IPS-18a (cell line): ENCODE measurements around the gene SLC35E3.

Experiments
- H3K27ac ChIP-seq: one replicate; pipeline ENCODE4 v1.5.1; 2013; ENCODE audit warnings: low read length
- H3K27me3 ChIP-seq: one replicate; pipeline ENCODE4 v1.6.1; 2013; ENCODE audit warnings: mild to moderate bottlenecking, low read length; ENCODE audit not compliant: control insufficient read depth, insufficient read depth
- H3K36me3 ChIP-seq: one replicate; pipeline ENCODE4 v1.6.1; 2013; ENCODE audit warnings: low read depth, low read length; ENCODE audit not compliant: control insufficient read depth
- H3K4me1 ChIP-seq: one replicate; pipeline ENCODE4 v1.6.1; 2013; ENCODE audit warnings: low read depth, low read length; ENCODE audit not compliant: control insufficient read depth
- H3K4me3 ChIP-seq: one replicate; pipeline ENCODE4 v1.5.1; 2013; ENCODE audit warnings: low read length
- H3K9ac ChIP-seq: one replicate; pipeline ENCODE4 v1.6.1; 2013; ENCODE audit warnings: mild to moderate bottlenecking, low read length, moderate library complexity
- H3K9me3 ChIP-seq: one replicate; pipeline ENCODE4 v1.6.1; 2013; ENCODE audit warnings: low read depth, low read length; ENCODE audit not compliant: control insufficient read depth

The SLC35E3 gene

GRCh38 chr12:68755536-68756243, 9.7 kb downstream of the SLC35E3 start:
- Histone ChIP-seq H3K9me3 (no peaks in the 10 kb centered on the region), H3K9ac (no peak overlapping the region), H3K27ac (no peak overlapping the region), H3K27me3 (no peaks in the 10 kb centered on the region), H3K4me3 (no peak overlapping the region), H3K36me3 (peaks cover 28% of the 10 kb centered on the region), H3K4me1 (no peaks in the 10 kb centered on the region)

DNA sequence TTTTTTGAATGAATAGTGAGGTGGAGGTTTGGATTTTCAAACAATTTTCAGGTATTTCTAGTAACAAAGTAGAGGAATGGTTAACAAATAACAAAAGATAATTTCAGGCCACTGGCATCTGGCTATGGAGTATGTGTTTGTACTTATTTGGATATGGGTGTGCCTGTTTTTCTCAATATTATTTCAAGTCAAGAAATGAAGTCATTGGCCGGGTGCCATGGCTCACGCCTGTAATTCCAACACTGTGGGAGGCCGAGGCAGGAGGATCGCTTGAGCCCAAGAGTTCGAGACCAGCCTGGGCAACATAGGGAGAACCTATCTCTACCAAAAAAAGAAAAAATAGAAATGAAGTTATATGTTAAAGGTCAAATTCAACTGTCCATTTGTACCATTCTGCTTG, 13.9 kb downstream of the SLC35E3 start:
- Histone ChIP-seq H3K4me1 (no peaks in the 10 kb centered on the region), H3K27me3 (no peaks in the 10 kb centered on the region), H3K9me3 (no peaks in the 10 kb centered on the region), H3K9ac (no peak overlapping the region), H3K27ac (no peak overlapping the region), H3K4me3 (no peak overlapping the region), H3K36me3 (peaks cover 20% of the 10 kb centered on the region)

- H3K27ac ChIP-seq: no peak overlapping the region
- no peaks in the 10 kb centered on the region for H3K9me3 ChIP-seq
- H3K9ac ChIP-seq: no peak overlapping the region
- H3K27me3 ChIP-seq: no peaks in the 10 kb centered on the region
- H3K36me3 ChIP-seq: peaks cover 11% of the 10 kb centered on the region
- no peak overlapping the region for H3K4me3 ChIP-seq
- no peaks in the 10 kb centered on the region for H3K4me1 ChIP-seq
Measured at GRCh38 chr12:68760806-68761441, 14.9 kb downstream of the SLC35E3 start.

DNA sequence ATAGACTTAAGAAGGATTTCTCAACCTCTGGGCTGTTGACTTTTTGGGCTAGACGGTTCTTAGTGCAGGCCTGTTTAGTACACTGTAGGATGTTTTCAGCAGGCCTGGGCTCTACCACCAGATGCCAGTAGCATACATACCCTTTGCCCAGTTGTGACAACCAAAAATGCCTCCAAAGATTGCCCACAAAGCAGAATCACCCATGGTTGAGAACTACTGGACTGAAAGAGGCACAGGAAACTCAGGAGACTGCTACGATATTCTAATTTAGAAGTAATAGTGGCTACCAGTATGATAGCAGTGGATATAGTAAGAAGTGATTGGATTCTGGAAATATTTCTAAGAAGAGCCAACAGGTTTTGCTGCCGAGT, 15.5 kb downstream of the SLC35E3 start:
- no peak overlapping the region for H3K9ac ChIP-seq
- no peak overlapping the region for H3K27ac ChIP-seq
- H3K36me3 ChIP-seq: peaks cover 8% of the 10 kb centered on the region
- no peaks in the 10 kb centered on the region for H3K4me1 ChIP-seq
- no peaks in the 10 kb centered on the region for H3K27me3 ChIP-seq
- H3K4me3 ChIP-seq: no peak overlapping the region
- H3K9me3 ChIP-seq: no peaks in the 10 kb centered on the region

DNA sequence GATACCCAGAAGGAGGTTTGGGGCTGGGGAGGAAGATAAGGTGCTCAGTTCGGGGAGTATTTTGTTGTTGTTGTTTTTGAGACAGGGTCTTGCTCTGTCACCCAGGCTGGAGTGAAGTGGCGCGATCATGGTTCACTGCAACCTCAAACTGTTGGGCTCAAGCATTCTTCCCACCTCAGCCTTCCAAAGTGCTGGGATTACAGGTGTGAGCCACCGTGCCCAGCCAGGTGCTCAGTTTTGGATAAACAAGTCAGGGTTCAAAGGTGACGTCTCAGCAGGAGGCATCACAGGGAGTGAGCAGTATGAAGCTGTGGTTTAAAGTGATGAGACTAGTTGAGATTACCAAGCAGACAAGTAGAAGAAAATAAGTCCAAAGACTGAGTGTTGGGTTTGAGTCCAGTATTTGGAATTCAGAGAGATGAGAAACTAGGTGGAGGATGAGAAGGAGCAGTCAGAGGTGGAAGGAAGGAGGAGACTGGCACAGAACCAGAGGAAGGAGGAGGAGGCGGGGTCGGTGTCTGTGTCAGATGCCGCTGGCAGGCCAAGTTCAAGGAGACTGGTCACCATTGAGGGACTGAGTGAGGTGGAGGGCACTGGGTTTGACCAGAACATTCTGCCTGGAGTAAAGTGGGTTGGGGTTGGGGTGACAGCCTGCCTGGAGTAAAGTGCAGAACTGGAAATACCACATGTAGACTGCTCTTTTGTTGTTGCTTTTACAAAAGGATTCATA, 16.1 kb downstream of the SLC35E3 start:
- no peaks in the 10 kb centered on the region for H3K9me3 ChIP-seq

GRCh38 chr12:68762691-68763090, 16.7 kb downstream of the SLC35E3 start:
- Histone ChIP-seq H3K27ac (no peak overlapping the region), H3K9me3 (no peaks in the 10 kb centered on the region), H3K4me3 (no peak overlapping the region), H3K4me1 (no peaks in the 10 kb centered on the region), H3K27me3 (no peaks in the 10 kb centered on the region), H3K9ac (no peak overlapping the region), H3K36me3 (peaks cover 12% of the 10 kb centered on the region)

More for the DNA sequence above, 16.1 kb downstream of the SLC35E3 start:
- H3K4me1 ChIP-seq: no peaks in the 10 kb centered on the region
- no peak overlapping the region for H3K4me3 ChIP-seq
- H3K27ac ChIP-seq: no peak overlapping the region
- H3K36me3 ChIP-seq: peaks cover 12% of the 10 kb centered on the region
- H3K27me3 ChIP-seq: no peaks in the 10 kb centered on the region
- H3K9ac ChIP-seq: no peak overlapping the region

DNA sequence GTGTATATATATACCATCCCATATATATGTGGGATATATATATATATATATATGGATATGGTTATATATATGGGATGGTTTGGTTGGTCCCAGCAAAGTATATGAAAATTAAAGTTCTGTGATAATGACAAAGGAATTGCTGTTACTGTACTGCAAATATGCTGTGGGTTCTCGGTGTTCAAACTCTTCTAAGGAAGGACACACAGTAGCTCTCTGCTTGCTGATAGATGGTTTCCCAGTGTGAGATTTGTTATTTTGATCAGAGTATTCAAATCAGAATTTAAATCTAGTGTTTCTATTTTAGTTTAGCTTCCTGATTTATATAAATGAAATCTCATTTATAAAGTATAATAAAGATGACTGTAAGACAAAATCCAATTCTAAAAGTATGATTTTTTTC, 19.7 kb downstream of the SLC35E3 start:
- Histone ChIP-seq H3K4me3 (no peak overlapping the region), H3K9ac (no peak overlapping the region), H3K4me1 (no peaks in the 10 kb centered on the region), H3K36me3 (peaks cover 4% of the 10 kb centered on the region), H3K27ac (no peak overlapping the region), H3K9me3 (no peaks in the 10 kb centered on the region), H3K27me3 (no peaks in the 10 kb centered on the region)

GRCh38 chr12:68766646-68767045, 20.7 kb downstream of the SLC35E3 start:
- Histone ChIP-seq H3K9me3 (no peaks in the 10 kb centered on the region), H3K4me1 (no peaks in the 10 kb centered on the region), H3K27ac (no peak overlapping the region), H3K9ac (no peak overlapping the region), H3K27me3 (no peaks in the 10 kb centered on the region), H3K4me3 (no peak overlapping the region), H3K36me3 (peaks cover 4% of the 10 kb centered on the region)

DNA sequence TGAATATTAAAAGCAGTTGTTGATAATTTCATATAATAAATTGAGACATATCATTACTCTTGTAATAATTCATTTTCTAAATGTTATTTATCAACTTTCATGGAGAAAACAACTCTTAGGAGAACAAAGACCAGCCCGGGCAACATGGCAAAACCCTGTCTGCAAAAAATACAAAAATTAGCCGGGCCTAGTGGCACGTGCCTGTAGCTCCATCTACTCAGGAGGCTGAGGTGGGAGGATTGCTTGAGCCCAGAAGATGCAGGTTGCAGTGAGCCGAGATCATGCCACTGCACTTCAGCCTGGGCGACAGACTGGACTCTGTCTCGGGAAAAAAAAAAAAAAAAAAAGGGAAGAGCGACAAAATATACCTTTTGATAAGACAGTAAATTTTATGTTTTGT, 21.2 kb downstream of the SLC35E3 start:
- no peaks in the 10 kb centered on the region for H3K9me3 ChIP-seq
- no peak overlapping the region for H3K9ac ChIP-seq
- no peaks in the 10 kb centered on the region for H3K27me3 ChIP-seq
- H3K4me3 ChIP-seq: no peak overlapping the region
- H3K36me3 ChIP-seq: peaks cover 4% of the 10 kb centered on the region
- no peak overlapping the region for H3K27ac ChIP-seq
- no peaks in the 10 kb centered on the region for H3K4me1 ChIP-seq

- Histone ChIP-seq H3K36me3 (peaks cover 4% of the 10 kb centered on the region), H3K4me1 (no peaks in the 10 kb centered on the region), H3K27ac (no peak overlapping the region), H3K9ac (no peak overlapping the region), H3K27me3 (no peaks in the 10 kb centered on the region), H3K4me3 (no peak overlapping the region), H3K9me3 (no peaks in the 10 kb centered on the region)
Measured at GRCh38 chr12:68768431-68768939, 22.5 kb downstream of the SLC35E3 start.

- no peak overlapping the region for H3K9ac ChIP-seq
- H3K4me3 ChIP-seq: no peak overlapping the region
- peaks cover 4% of the 10 kb centered on the region for H3K36me3 ChIP-seq
- no peaks in the 10 kb centered on the region for H3K27me3 ChIP-seq
- no peaks in the 10 kb centered on the region for H3K9me3 ChIP-seq
- H3K4me1 ChIP-seq: no peaks in the 10 kb centered on the region
- no peak overlapping the region for H3K27ac ChIP-seq
Measured at GRCh38 chr12:68769941-68770340, 24.0 kb downstream of the SLC35E3 start.
